ENCODE results near the gene OPA3. TPM values are rescaled to one million over a fixed set of nuclear protein-coding genes. Genes with fewer than 3 reads are reported as not detected.

The OPA3 gene
- total RNA-seq, 2 donors from 2014 or later = 8.4 to 13.1 TPM

- Histone ChIP-seq H3K27ac (no peak overlapping the region), H3K4me1 (ENCODE audit: control insufficient read depth in 1 of 2, low read depth in 2 of 2) (peaks cover 8 to 18% of the 10 kb centered on the region in 2 donors), H3K36me3 (peaks cover 7% of the 10 kb centered on the region), H3K4me3 (no peak overlapping the region), H3K9me3 (no peaks in the 10 kb centered on the region), H3K27me3 (replicated peaks; ENCODE audit: insufficient read depth) (no peaks in the 10 kb centered on the region)
- ATAC-seq (ENCODE audit: insufficient number of reproducible peaks, low FRiP score, low read depth) (no peak), DNase-seq (ENCODE audit: low spot score) (no peak)
- TF ChIP-seq, protein P1, sequence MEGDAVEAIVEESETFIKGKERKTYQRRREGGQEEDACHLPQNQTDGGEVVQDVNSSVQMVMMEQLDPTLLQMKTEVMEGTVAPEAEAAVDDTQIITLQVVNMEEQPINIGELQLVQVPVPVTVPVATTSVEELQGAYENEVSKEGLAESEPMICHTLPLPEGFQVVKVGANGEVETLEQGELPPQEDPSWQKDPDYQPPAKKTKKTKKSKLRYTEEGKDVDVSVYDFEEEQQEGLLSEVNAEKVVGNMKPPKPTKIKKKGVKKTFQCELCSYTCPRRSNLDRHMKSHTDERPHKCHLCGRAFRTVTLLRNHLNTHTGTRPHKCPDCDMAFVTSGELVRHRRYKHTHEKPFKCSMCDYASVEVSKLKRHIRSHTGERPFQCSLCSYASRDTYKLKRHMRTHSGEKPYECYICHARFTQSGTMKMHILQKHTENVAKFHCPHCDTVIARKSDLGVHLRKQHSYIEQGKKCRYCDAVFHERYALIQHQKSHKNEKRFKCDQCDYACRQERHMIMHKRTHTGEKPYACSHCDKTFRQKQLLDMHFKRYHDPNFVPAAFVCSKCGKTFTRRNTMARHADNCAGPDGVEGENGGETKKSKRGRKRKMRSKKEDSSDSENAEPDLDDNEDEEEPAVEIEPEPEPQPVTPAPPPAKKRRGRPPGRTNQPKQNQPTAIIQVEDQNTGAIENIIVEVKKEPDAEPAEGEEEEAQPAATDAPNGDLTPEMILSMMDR (IDR thresholded peaks at IDR 0.05) = no peak
Observed at GRCh38 chr19:45531349-45531748, 53.3 kb downstream of the OPA3 start.

GRCh38 chr19:45529420-45529785, 55.2 kb downstream of the OPA3 start:
- H3K4me3 ChIP-seq = peak overlapping the region; percentile 51
- peaks cover 9 to 37% of the 10 kb centered on the region in 2 donors for H3K4me1 ChIP-seq (ENCODE audit: control insufficient read depth in 1 of 2, low read depth in 2 of 2)

DNA sequence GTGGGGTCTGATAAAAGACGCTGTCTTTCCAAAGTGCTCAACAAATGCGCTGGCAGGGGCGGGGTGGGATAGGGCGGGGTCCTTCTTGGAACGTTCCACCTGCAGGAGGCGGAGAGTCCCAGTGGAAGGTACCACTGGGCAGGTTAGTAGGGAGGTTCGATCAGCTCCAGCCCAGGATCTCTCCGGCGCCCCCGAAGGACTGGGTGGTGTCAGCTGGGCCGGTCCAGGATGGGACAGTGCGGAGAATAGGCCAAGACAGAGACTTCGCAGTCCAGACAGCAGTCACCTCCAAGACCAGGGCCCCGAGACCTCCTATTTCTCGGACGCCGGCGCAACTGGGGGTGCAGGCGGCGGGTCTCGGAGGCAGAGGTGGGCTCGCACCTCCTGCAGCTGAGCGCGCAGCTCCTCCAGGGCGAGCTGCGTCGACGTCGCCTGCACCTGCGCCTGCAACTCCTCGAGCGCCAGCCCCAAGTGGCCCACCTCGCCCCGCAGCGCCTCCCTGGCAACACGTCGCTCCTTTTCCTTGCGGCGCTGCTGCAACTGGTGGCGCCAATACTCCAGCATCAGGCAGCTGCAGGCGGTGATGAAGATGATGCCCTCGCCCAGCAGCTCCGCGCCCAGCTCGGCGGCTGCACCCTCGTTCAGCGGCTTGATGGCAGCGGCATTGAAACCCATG, 55.7 kb downstream of the OPA3 start:
- Histone ChIP-seq H3K9me3 (no peaks in the 10 kb centered on the region), H3K4me1 (ENCODE audit: control insufficient read depth in 1 of 2, low read depth in 2 of 2) (peaks cover 11 to 42% of the 10 kb centered on the region in 2 donors), H3K4me3 (peak overlapping the region; percentile 51), H3K27me3 (replicated peaks; ENCODE audit: insufficient read depth) (no peaks in the 10 kb centered on the region), H3K27ac (no peak overlapping the region), H3K36me3 (peaks cover 28% of the 10 kb centered on the region)
- DNase-seq (ENCODE audit: low spot score) (no peak), ATAC-seq (ENCODE audit: insufficient number of reproducible peaks, low FRiP score, low read depth) (no peak)
- TF ChIP-seq, protein P1 (IDR thresholded peaks at IDR 0.05) = no peak

More at GRCh38 chr19:45529420-45529785, 55.2 kb downstream of the OPA3 start:
- DNase-seq (ENCODE audit: low spot score) (no peak), ATAC-seq (ENCODE audit: insufficient number of reproducible peaks, low FRiP score, low read depth) (no peak)
- Histone ChIP-seq H3K36me3 (peaks cover 23% of the 10 kb centered on the region), H3K27me3 (replicated peaks; ENCODE audit: insufficient read depth) (no peaks in the 10 kb centered on the region), H3K27ac (no peak overlapping the region), H3K9me3 (no peaks in the 10 kb centered on the region)
- TF ChIP-seq, protein P1 (IDR thresholded peaks at IDR 0.05) = no peak

DNA sequence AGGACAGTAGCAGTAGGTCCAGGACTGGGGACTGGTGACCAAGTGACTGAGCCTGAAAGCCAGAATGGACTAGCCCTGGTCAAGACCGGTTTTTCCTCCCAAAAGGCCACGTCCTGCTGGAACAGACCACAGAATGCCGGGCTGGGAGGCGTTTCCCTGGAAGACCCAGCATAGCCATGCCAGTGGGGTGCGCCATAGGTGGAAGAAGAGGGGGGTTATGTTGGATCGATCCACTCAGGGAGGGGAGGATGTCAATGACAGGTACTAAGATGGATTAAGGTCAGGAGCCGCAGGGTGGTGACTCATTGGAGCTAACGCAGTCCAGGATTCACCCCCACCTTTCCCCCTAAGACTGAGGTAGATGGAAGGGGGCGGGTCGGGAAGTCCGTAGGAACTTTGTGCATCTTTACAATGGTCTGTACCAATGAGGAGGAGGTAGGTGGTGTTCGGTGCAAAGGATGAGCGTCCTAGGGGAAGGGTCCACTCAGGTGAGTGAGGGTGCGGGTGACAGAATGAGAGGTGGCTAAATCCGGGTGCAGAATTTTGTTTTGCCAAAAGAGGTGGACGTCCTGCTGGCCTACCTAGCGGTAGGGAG, 56.4 kb downstream of the OPA3 start:
- TF ChIP-seq, protein P1 (IDR thresholded peaks at IDR 0.05) = no peak
- Histone ChIP-seq H3K4me1 (ENCODE audit: control insufficient read depth in 1 of 2, low read depth in 2 of 2) (peaks cover 11 to 49% of the 10 kb centered on the region in 2 donors), H3K36me3 (peaks cover 32% of the 10 kb centered on the region), H3K9me3 (no peaks in the 10 kb centered on the region), H3K27ac (no peak overlapping the region), H3K27me3 (replicated peaks; ENCODE audit: insufficient read depth) (no peaks in the 10 kb centered on the region), H3K4me3 (no peak overlapping the region)
- DNase-seq (ENCODE audit: low spot score) (no peak), ATAC-seq (ENCODE audit: insufficient number of reproducible peaks, low FRiP score, low read depth) (no peak)

GRCh38 chr19:45527731-45528130, 56.9 kb downstream of the OPA3 start:
- no peak for ATAC-seq (ENCODE audit: insufficient number of reproducible peaks, low FRiP score, low read depth)
- no peaks in the 10 kb centered on the region for H3K27me3 ChIP-seq (replicated peaks; ENCODE audit: insufficient read depth)
- H3K4me3 ChIP-seq = no peak overlapping the region
- TF ChIP-seq, protein P1 (IDR thresholded peaks at IDR 0.05) = no peak
- H3K27ac ChIP-seq = no peak overlapping the region
- peaks cover 11 to 54% of the 10 kb centered on the region in 2 donors for H3K4me1 ChIP-seq (ENCODE audit: control insufficient read depth in 1 of 2, low read depth in 2 of 2)
- peaks cover 35% of the 10 kb centered on the region for H3K36me3 ChIP-seq
- H3K9me3 ChIP-seq = no peaks in the 10 kb centered on the region
- DNase-seq (ENCODE audit: low spot score) = no peak

All from thoracic aorta (tissue), 2 donors.